Karpas-422 (cell line): Measurements from ENCODE around the gene ATP6V0B. TPM values are rescaled to one million over a fixed set of nuclear protein-coding genes. Genes with fewer than 3 reads are reported as not detected.
A peak's percentile ranks its signal among the peaks of the same experiment; 100 is the strongest.

Experiments used
- DNase-seq: peaks from one replicate; pipeline ENCODE4 v3.0.0-alpha.2; 2015
- H2AFZ ChIP-seq: fragments of 200-600 bp; sonication (generic); 2 replicates; pipeline ENCODE4 v1.6.1; 2014; ENCODE audit warnings: antibody characterized with exemption, low read length, mixed read lengths
- H3K27ac ChIP-seq: fragments of 200-600 bp; sonication (generic); 2 replicates; pipeline ENCODE4 v1.5.1; 2014; ENCODE audit warnings: mild to moderate bottlenecking, low read length, moderate library complexity
- H3K27me3 ChIP-seq: fragments of 200-600 bp; sonication (generic); 2 replicates; pipeline ENCODE4 v1.6.1; 2014; ENCODE audit warnings: low read length, mixed read lengths
- H3K36me3 ChIP-seq: fragments of 200-600 bp; sonication (generic); 2 replicates; pipeline ENCODE4 v1.6.1; 2014; ENCODE audit warnings: low read length, mixed read lengths; ENCODE audit not compliant: insufficient read depth
- H3K4me1 ChIP-seq: fragments of 200-600 bp; sonication (generic); 2 replicates; pipeline ENCODE4 v1.6.1; 2014; ENCODE audit warnings: mild to moderate bottlenecking, low read length, mixed read lengths
- H3K4me2 ChIP-seq: fragments of 200-600 bp; sonication (generic); 2 replicates; pipeline ENCODE4 v1.6.1; 2014; ENCODE audit warnings: low read length, low read depth, mild to moderate bottlenecking; ENCODE audit not compliant: poor library complexity, severe bottlenecking
- H3K4me3 ChIP-seq: fragments of 200-600 bp; sonication (generic); 2 replicates; pipeline ENCODE4 v1.5.1; 2014; ENCODE audit warnings: mild to moderate bottlenecking, antibody characterized with exemption, low read length, mixed read lengths
- H3K79me2 ChIP-seq: fragments of 200-600 bp; sonication (generic); 2 replicates; pipeline ENCODE4 v1.6.1; 2014; ENCODE audit warnings: mild to moderate bottlenecking, low read length, mixed read lengths
- H3K9ac ChIP-seq: fragments of 200-600 bp; sonication (generic); 2 replicates; pipeline ENCODE4 v1.6.0; 2014; ENCODE audit warnings: low read length
- H3K9me2 ChIP-seq: fragments of 200-600 bp; sonication (generic), shearing (Covaris generic); replicated peaks from 2 replicates; pipeline ENCODE4 v1.6.0; 2014; ENCODE audit warnings: mild to moderate bottlenecking, low read length, moderate library complexity; ENCODE audit not compliant: insufficient read depth
- H3K9me3 ChIP-seq: fragments of 300-700, 200-600 bp; sonication (generic); 2 replicates; pipeline ENCODE4 v1.6.1; 2014; ENCODE audit warnings: low read length, mixed read lengths
- H4K20me1 ChIP-seq: fragments of 200-600 bp; sonication (generic); 2 replicates; pipeline ENCODE4 v1.6.1; 2014; ENCODE audit warnings: mild to moderate bottlenecking, antibody characterized with exemption, low read length, low read depth; ENCODE audit not compliant: insufficient read depth
- total RNA-seq: library from RNA; depleted of rRNA; stranded (reverse); fragments of >200 nt; shearing (Covaris generic); gene quantifications from 2 replicates; pipeline ENCODE4 v1.2.3, GENCODE V29; 2014; ENCODE audit warnings: low replicate concordance

ATP6V0B gene
- total RNA-seq, 1 experiment from 2014 or later: 386 TPM

DNA sequence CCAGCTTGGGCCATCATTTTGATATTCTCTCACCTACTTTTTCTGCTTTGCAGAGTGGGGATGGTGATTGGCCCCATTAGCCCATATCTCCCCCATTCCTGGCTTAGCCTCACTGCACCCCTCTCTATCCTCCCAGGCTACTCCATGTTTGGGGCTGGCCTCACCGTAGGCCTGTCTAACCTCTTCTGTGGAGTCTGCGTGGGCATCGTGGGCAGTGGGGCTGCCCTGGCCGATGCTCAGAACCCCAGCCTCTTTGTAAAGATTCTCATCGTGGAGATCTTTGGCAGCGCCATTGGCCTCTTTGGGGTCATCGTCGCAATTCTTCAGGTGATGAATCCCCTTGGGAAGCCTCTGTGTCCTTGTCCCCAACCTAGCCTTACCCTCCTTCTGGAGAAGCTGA is 2.1 kb downstream of the ATP6V0B start:
- DNase-seq: no peak
- peak overlapping the region; percentile 100 for H3K9ac ChIP-seq

DNA sequence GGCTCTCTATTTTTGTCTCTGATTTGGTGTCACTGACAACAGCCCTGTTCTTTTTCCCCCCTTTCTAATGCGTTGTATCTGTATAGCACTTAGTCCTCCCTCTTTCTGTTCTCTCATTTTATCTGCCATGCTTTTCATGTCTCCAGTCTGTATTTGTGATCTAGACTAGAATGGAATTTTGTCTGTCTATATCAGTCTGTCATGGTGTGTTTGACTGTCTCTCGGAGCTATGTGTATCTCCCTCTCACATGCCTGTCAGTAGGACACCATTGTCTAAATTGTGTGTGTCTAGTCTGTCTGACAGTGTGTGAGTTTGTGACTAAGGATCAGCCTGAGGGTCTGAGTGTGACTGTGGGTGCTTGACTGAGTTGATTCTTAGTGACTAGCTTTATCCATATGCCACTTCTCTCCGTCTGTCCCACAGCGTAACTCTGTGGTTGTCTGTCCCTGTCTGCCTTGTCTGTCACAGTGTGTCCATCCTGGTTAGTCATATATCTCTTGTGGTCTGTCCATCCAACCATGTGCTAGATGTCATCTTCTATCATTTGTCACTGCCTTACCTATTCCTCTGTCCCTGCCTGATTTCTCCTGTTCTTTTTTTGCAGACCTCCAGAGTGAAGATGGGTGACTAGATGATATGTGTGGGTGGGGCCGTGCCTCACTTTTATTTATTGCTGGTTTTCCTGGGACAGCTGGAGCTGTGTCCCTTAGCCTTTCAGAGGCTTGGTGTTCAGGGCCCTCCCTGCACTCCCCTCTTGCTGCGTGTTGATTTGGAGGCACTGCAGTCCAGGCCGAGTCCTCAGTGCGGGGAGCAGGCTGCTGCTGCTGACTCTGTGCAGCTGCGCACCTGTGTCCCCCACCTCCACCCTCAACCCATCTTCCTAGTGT is 2.9 kb downstream of the ATP6V0B start:
- peak overlapping the region; percentile 100 for H3K9ac ChIP-seq
- H3K4me2 ChIP-seq: peak overlapping the region; percentile 85
- peaks cover 19% of the 10 kb centered on the region; the same call in 1 of the 2 replicates for H3K36me3 ChIP-seq
- DNase-seq: no peak
- H3K27me3 ChIP-seq: no peaks in the 10 kb centered on the region
- H3K79me2 ChIP-seq: peaks cover 71% of the 10 kb centered on the region
- no peak overlapping the region for H3K27ac ChIP-seq
- no peaks in the 10 kb centered on the region for H3K9me2 ChIP-seq
- H3K9me3 ChIP-seq: no peaks in the 10 kb centered on the region
- H3K4me3 ChIP-seq: peak overlapping the region; percentile 92
- H3K4me1 ChIP-seq: peaks cover 63% of the 10 kb centered on the region
- no peak overlapping the region for H2AFZ ChIP-seq
- H4K20me1 ChIP-seq: peaks cover 15% of the 10 kb centered on the region

More for the DNA sequence above, 2.1 kb downstream of the ATP6V0B start:
- Histone ChIP-seq H3K9me3 (no peaks in the 10 kb centered on the region), H3K4me1 (peaks cover 63% of the 10 kb centered on the region), H3K4me2 (peak overlapping the region; percentile 85), H3K9me2 (no peaks in the 10 kb centered on the region), H3K36me3 (peaks cover 24% of the 10 kb centered on the region; the same call in 1 of the 2 replicates), H3K27ac (0 out of 2 replicates have a peak overlapping the region, but pooled peaks have one; percentile 81), H4K20me1 (peaks cover 15% of the 10 kb centered on the region), H3K27me3 (no peaks in the 10 kb centered on the region), H3K79me2 (peaks cover 65% of the 10 kb centered on the region), H2AFZ (no peak overlapping the region), H3K4me3 (peak overlapping the region; percentile 92)

DNA sequence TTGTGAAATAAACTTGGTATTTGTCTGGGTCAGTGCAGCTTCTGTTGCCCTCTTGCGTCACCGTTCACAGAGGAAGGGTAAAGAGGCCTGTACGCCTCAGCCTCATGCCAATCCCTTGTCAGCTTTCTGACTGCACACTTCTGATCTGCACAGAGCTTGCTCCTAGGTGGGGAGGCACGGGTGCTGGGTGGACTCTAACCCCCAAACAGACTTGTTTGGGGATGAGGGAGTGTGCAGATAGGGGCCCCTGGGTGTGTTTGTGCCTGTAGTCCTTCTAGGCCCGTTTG is 3.4 kb downstream of the ATP6V0B start:
- Histone ChIP-seq H3K4me2 (peak overlapping the region; percentile 85), H3K4me3 (peak overlapping the region; percentile 87), H3K79me2 (peaks cover 77% of the 10 kb centered on the region), H3K9me2 (no peaks in the 10 kb centered on the region), H3K27ac (peak overlapping the region; percentile 30; the same call in 1 of the 2 replicates), H3K9me3 (no peaks in the 10 kb centered on the region), H2AFZ (no peak overlapping the region), H3K9ac (peak overlapping the region; percentile 100), H4K20me1 (peaks cover 15% of the 10 kb centered on the region), H3K27me3 (no peaks in the 10 kb centered on the region), H3K4me1 (peaks cover 63% of the 10 kb centered on the region), H3K36me3 (peaks cover 15% of the 10 kb centered on the region; the same call in 1 of the 2 replicates)
- no peak for DNase-seq

DNA sequence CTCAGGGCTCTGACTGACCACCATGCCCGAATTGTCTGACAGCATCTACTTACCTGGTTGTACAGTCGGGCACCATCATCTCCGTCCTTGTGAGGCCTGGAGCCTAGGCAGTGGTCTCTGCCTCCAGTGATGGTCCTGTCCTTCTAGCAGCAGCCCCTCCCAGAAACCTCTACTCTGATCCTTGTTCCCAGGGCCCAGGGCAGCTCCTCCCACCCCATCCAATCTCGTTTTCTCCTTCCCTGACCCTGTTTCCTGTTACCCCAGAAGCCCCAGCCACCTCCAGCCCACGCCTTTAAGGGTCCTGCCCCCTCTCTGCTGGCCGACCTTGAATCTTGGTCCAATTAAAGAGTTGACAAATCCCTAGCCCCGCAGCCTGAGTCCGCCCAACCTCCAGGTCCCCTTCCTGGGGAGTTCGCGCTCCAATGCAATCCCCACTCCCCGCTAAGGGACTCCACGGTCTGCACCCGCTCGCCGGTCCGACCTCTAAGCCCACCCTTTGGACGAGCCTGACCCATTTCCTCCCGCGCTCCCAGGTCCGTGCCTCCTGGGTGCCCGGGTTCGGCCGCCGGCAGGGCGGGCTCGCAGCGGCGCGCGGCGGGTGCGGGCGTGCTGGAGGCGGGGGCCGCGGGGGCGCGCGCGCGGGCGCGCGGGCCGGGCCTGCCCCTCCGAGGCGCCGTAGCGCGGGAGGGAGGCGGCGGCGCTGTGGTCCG is 3.9 kb downstream of the ATP6V0B start, which contains the start of gene B4GALT2:
TSS of gene B4GALT2 (plus strand) at position 660 of the 710 bp plus-strand sequence. CDS start 1,951 bp downstream, outside the sequence.
- peak within 1 kb of the TSS; percentile 51; the same call in 1 of the 2 replicates for H3K27ac ChIP-seq
- no peaks in the 10 kb centered on the region for H3K9me2 ChIP-seq
- peaks cover 15% of the 10 kb centered on the region for H4K20me1 ChIP-seq
- peak within 1 kb of the TSS; percentile 87 for H3K4me3 ChIP-seq
- peaks cover 80% of the 10 kb centered on the region for H3K79me2 ChIP-seq
- H3K4me1 ChIP-seq: peaks cover 58% of the 10 kb centered on the region
- H3K4me2 ChIP-seq: peak within 1 kb of the TSS; percentile 94
- H3K36me3 ChIP-seq: peaks cover 13% of the 10 kb centered on the region; the same call in 1 of the 2 replicates
- H2AFZ ChIP-seq: no peak within 1 kb of the TSS
- DNase-seq: peak; percentile 83
- H3K9me3 ChIP-seq: no peaks in the 10 kb centered on the region
- no peaks in the 10 kb centered on the region for H3K27me3 ChIP-seq
- peak within 1 kb of the TSS; percentile 100 for H3K9ac ChIP-seq

DNA sequence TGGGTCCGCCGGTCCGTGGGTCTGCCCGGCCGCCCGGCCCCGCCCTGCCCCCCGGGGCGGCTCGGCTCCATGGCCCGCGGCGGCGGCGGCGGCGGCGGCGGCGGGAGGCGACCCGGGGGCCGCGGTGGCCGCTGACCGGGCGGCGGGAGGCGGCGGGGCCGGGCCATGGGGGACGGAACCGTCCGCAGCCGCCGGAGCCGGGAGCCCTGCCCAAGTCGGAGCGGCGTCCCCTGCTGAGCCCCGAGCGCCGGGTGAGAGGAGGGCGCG is 4.4 kb downstream of the ATP6V0B start:
- Histone ChIP-seq H3K9ac (peak overlapping the region; percentile 83), H3K27ac (peak overlapping the region; percentile 51; the same call in 1 of the 2 replicates), H3K27me3 (no peaks in the 10 kb centered on the region), H3K79me2 (peaks cover 80% of the 10 kb centered on the region), H4K20me1 (peaks cover 15% of the 10 kb centered on the region), H3K9me2 (no peaks in the 10 kb centered on the region), H3K4me1 (peaks cover 53% of the 10 kb centered on the region), H3K9me3 (no peaks in the 10 kb centered on the region), H3K4me2 (peak overlapping the region; percentile 94), H3K36me3 (peaks cover 13% of the 10 kb centered on the region; the same call in 1 of the 2 replicates), H3K4me3 (peak overlapping the region; percentile 79), H2AFZ (no peak overlapping the region)
- DNase-seq: no peak

DNA sequence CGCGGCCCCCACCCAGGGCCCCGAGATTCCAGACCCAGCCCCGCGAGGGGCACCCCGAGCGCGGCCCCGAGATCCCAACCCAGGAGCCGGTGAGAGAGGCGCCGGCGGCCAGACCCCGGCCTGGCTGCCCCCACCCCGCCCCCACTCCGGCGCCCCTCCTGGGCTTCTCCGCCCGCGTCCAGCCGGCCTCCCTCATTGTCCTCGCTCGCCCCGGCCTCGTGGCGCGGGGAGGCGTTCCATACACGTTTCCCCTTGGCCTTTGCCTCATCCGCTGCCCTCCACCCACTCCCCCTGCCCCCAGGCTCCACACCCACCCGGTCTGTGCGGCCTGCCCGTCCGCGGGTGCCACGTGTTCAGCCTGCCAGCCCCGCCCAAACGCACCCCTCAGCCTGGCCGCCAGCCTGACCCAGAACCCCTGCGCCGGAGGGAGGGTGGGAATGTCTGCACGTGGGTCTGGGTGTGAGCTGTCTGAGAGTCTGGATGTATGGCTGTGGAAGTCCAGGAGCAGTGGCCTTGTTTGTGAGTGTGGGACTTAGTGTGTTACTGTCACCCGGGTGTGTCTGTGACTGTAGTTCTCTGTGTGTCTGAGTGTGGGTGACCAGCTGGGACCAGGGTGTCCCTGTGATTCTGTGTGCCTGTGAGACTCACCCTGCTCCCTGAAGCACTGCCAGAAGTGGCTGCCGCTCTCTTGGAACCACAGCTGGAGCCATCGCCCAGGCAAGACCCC is 4.9 kb downstream of the ATP6V0B start:
- H3K9ac ChIP-seq: peak overlapping the region; percentile 83
- peak overlapping the region; percentile 51; the same call in 1 of the 2 replicates for H3K27ac ChIP-seq
- no peaks in the 10 kb centered on the region for H3K9me2 ChIP-seq
- peaks cover 80% of the 10 kb centered on the region for H3K79me2 ChIP-seq
- no peaks in the 10 kb centered on the region for H3K27me3 ChIP-seq
- H3K36me3 ChIP-seq: peaks cover 13% of the 10 kb centered on the region; the same call in 1 of the 2 replicates
- H2AFZ ChIP-seq: no peak overlapping the region
- H3K4me1 ChIP-seq: peaks cover 51% of the 10 kb centered on the region
- H4K20me1 ChIP-seq: peaks cover 15% of the 10 kb centered on the region
- peak overlapping the region; percentile 94 for H3K4me2 ChIP-seq
- peak overlapping the region; percentile 79 for H3K4me3 ChIP-seq
- no peaks in the 10 kb centered on the region for H3K9me3 ChIP-seq
- peak; percentile 89 for DNase-seq

DNA sequence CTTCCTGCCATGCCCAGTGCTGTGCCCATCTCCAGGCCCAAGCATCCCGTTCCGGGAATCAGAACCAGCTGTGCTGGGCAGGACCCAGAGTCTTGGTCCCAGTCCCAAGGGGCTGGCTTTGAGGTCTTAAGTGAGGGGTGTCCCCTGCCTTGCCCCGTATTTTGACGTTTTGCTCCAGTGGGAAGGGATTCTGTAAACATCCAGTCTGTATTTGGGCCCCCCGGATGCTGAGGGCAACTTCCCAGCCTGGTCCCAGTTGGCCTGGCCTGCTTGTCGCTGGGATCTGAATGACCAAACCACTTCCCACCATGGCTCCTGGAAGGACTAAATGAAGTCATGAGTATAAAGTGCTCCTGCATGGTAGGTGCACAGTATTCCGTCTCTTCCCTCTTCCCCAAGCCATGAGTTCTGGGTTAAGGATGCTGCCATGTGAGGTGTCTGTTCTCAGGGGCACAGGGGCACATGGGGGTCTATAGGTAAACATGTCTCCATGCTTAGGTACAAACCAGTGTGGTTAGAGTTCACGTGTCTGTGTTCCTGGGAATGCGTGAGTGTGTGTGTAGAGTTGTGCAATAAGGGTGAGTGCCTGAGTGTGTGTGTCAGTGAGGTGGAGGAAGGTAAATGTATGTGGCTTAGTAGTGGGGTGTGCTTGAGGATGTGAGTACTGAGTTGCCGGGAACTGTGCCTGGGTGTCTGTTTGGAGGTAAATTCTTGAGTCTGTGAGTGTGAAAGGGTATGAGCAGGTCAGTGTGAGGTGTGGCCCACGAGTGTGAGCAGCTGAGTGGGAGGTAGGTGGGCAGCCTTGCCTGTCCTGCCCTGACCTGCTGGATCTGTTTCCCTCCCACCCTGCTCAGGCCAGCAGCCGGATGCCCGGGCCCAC is 5.7 kb downstream of the ATP6V0B start:
- Histone ChIP-seq H2AFZ (no peak overlapping the region), H3K36me3 (peaks cover 13% of the 10 kb centered on the region; the same call in 1 of the 2 replicates), H3K27ac (peak overlapping the region; percentile 51; the same call in 1 of the 2 replicates), H3K4me1 (peaks cover 51% of the 10 kb centered on the region), H3K27me3 (no peaks in the 10 kb centered on the region), H3K4me3 (peak overlapping the region; percentile 79), H3K4me2 (peak overlapping the region; percentile 94), H3K9me2 (no peaks in the 10 kb centered on the region), H3K9me3 (no peaks in the 10 kb centered on the region), H3K9ac (peak overlapping the region; percentile 83), H4K20me1 (peaks cover 12% of the 10 kb centered on the region), H3K79me2 (peaks cover 72% of the 10 kb centered on the region)
- DNase-seq: no peak
